TTC549 (cell line): ENCODE data around the gene IL6ST.
"Not testable (repeated sequence)": the region's sequence is repeated elsewhere in the genome, so short reads cannot be mapped to it uniquely, and the experiment has no call there.

Experiments
- FAIRE-seq: peaks from 2 replicates; lab custom pipeline; 2012; peaks lifted over from hg19 to GRCh38; lab: Jason Lieb, UNC

IL6ST gene

GRCh38 chr5:55994495-55994997, at the start of gene IL6ST:
Gene IL6ST (minus strand): TSS chr5:55994963. CDS start chr5:55976278, 18,685 bp downstream.
- FAIRE-seq, result no peak

GRCh38 chr5:56039985-56040384, 45.2 kb upstream of the IL6ST start:
- FAIRE-seq, result no peak

GRCh38 chr5:56038206-56038605, 43.4 kb upstream of the IL6ST start:
- FAIRE-seq, result not testable (repeated sequence)

- FAIRE-seq, result no peak
Observed at GRCh38 chr5:56037531-56038010, 42.8 kb upstream of the IL6ST start.

- not testable (repeated sequence) for FAIRE-seq
Observed at GRCh38 chr5:56035394-56035793, 40.6 kb upstream of the IL6ST start.

GRCh38 chr5:56029871-56030630, 35.3 kb upstream of the IL6ST start:
- FAIRE-seq, result not testable (repeated sequence)

- no peak for FAIRE-seq
Observed at GRCh38 chr5:56029457-56029856, 34.7 kb upstream of the IL6ST start.

GRCh38 chr5:56028708-56029107, 33.9 kb upstream of the IL6ST start:
- FAIRE-seq, result no peak

GRCh38 chr5:56026863-56027300, 32.1 kb upstream of the IL6ST start:
- no peak for FAIRE-seq

- FAIRE-seq, result no peak
Observed at GRCh38 chr5:56025151-56025885, 30.6 kb upstream of the IL6ST start.

- no peak for FAIRE-seq
Observed at GRCh38 chr5:56024810-56025150, 30.0 kb upstream of the IL6ST start.

- no peak for FAIRE-seq
Observed at GRCh38 chr5:56023296-56023695, 28.5 kb upstream of the IL6ST start.

- FAIRE-seq, result no peak
Observed at GRCh38 chr5:56019306-56020272, 24.8 kb upstream of the IL6ST start.

GRCh38 chr5:56018832-56019231, 24.1 kb upstream of the IL6ST start:
- no peak for FAIRE-seq

GRCh38 chr5:56014701-56015100, 19.9 kb upstream of the IL6ST start:
- FAIRE-seq, result not testable (repeated sequence)

- not testable (repeated sequence) for FAIRE-seq
Observed at GRCh38 chr5:56013939-56014338, 19.2 kb upstream of the IL6ST start.

GRCh38 chr5:56012281-56012963, 17.7 kb upstream of the IL6ST start:
- no peak for FAIRE-seq

- FAIRE-seq, result no peak
Observed at GRCh38 chr5:56011835-56012234, 17.1 kb upstream of the IL6ST start.

GRCh38 chr5:56010431-56010830, 15.7 kb upstream of the IL6ST start:
- FAIRE-seq, result no peak

GRCh38 chr5:56006600-56006999, 11.8 kb upstream of the IL6ST start:
- FAIRE-seq, result no peak

- FAIRE-seq, result no peak
Observed at GRCh38 chr5:56006094-56006493, 11.3 kb upstream of the IL6ST start.

GRCh38 chr5:56004874-56005273, 10.1 kb upstream of the IL6ST start:
- FAIRE-seq, result no peak
